A549 (cell line): ENCODE results near the gene CLDN34. TPM values are rescaled to one million over a fixed set of nuclear protein-coding genes. Genes with fewer than 3 reads are reported as not detected.

Experiments used
- ATAC-seq, 2 experiments: fragments of 200-7000 bp in 1 of 2; fragments of >200 bp in 1 of 2; cut with Nextera tagmentation in 1 of 2; cut with Tn5 transposase in 1 of 2; 3 replicates each; pipeline versions ENCODE4 v1.8.0 to v1.9.1; 2018 to 2020; ENCODE audit warnings: mild to moderate bottlenecking in 1 of 2, moderate library complexity in 1 of 2
- CTCF ChIA-PET: fragments of 300-600 bp; sonication (Branson Sonifier 250); formaldehyde crosslinking; extraction: SDS; loops from one replicate; lab custom pipeline; 2021; ENCODE audit warnings: antibody characterized with exemption, inconsistent platforms; lab: Yijun Ruan, JAX
- POLR2A ChIA-PET: fragments of 350-600 bp; formaldehyde crosslinking; extraction: SDS; loops from one replicate; lab custom pipeline; 2021; ENCODE audit warnings: antibody characterized with exemption, inconsistent platforms; lab: Yijun Ruan, JAX
- DNase-seq, 2 experiments: peaks; one replicate each; pipeline versions ENCODE4 v3.0.0 to v3.0.0-alpha.2; 2011 to 2016; ENCODE audit warnings: low read depth in 1 of 2, low spot score in 1 of 2
- FAIRE-seq: peaks from 2 replicates; lab custom pipeline; 2011; peaks lifted over from hg19 to GRCh38; lab: Jason Lieb, UNC
- H3K27ac ChIP-seq, 2 experiments: fragments of >200 bp; sonication (Bioruptor Twin); formaldehyde crosslinking; 3 replicates each; pipeline ENCODE4 v1.5.1; 2016 to 2017
- H3K4me1 ChIP-seq: fragments of >200 bp; sonication (Bioruptor Twin); formaldehyde crosslinking; 3 replicates; pipeline ENCODE4 v1.6.1; 2016
- H3K4me2 ChIP-seq: fragments of >200 bp; sonication (Bioruptor Twin); formaldehyde crosslinking; 3 replicates; pipeline ENCODE4 v1.6.1; 2016
- H3K4me3 ChIP-seq: fragments of >200 bp; sonication (Bioruptor Twin); formaldehyde crosslinking; 3 replicates; pipeline ENCODE4 v1.5.1; 2016
- H3K9me3 ChIP-seq: fragments of >200 bp; sonication (Bioruptor Twin); formaldehyde crosslinking; 3 replicates; pipeline ENCODE4 v1.6.1; 2016
- CBX2 ChIP-seq: fragments of 200-600 bp; sonication (generic); IDR thresholded peaks from 2 replicates; pipeline ENCODE4 v1.6.1; 2016; ENCODE audit warnings: low read depth, mild to moderate bottlenecking, borderline replicate concordance
- CBX8 ChIP-seq: fragments of 200-600 bp; sonication (generic); IDR thresholded peaks from 2 replicates; pipeline ENCODE4 v1.6.1; 2016
- EHMT2 ChIP-seq: fragments of 200-600 bp; sonication (generic); IDR thresholded peaks from 2 replicates; pipeline ENCODE4 v1.6.1; 2016; ENCODE audit warnings: antibody characterized with exemption, low read depth, mild to moderate bottlenecking, moderate library complexity
- EP300 ChIP-seq, 2 experiments: fragments of >200 bp; sonication (Bioruptor Twin); formaldehyde crosslinking; IDR thresholded peaks; 2 replicates in 1 of 2; 3 replicates in 1 of 2; pipeline ENCODE4 v1.6.1; 2016 to 2017
- HEYL ChIP-seq: fragments of 250-450 bp; sonication (Bioruptor Pico); IDR thresholded peaks from 2 replicates; pipeline ENCODE4 v1.8.0; 2021; ENCODE audit warnings: mild to moderate bottlenecking, moderate library complexity
- HOXB5 ChIP-seq: fragments of 250-450 bp; sonication (Bioruptor Pico); IDR thresholded peaks from 2 replicates; pipeline ENCODE4 v1.5.0; 2020; ENCODE audit warnings: mild to moderate bottlenecking, moderate library complexity
- KDM1A ChIP-seq: fragments of 200-600 bp; sonication (generic); IDR thresholded peaks from 2 replicates; pipeline ENCODE4 v1.6.1; 2016; ENCODE audit warnings: low read depth, mild to moderate bottlenecking
- MAFK ChIP-seq: fragments of 450-650 bp; IDR thresholded peaks from 2 replicates; pipeline ENCODE4 v1.6.1; 2014; ENCODE audit not compliant: partially characterized antibody
- NPAS2 ChIP-seq: fragments of 250-450 bp; sonication (Bioruptor Pico); IDR thresholded peaks from 2 replicates; pipeline ENCODE4 v1.8.0; 2022; ENCODE audit warnings: mild to moderate bottlenecking, moderate library complexity, borderline replicate concordance
- RAD21 ChIP-seq, 2 experiments: fragments of >200 bp in 1 of 2; sonication (Bioruptor Twin) in 1 of 2; formaldehyde crosslinking in 1 of 2; IDR thresholded peaks in 1 of 2; conservative IDR thresholded peaks in 1 of 2; 2 replicates in 1 of 2; 3 replicates in 1 of 2; pipeline ENCODE4 v1.6.1; 2012 to 2018; ENCODE audit warnings: inconsistent platforms in 1 of 2
- RARB ChIP-seq: fragments of 250-450 bp; sonication (Bioruptor Pico); IDR thresholded peaks from 2 replicates; pipeline ENCODE4 v1.8.0; 2021; ENCODE audit warnings: mild to moderate bottlenecking, moderate library complexity
- RNF2 ChIP-seq: fragments of 200-600 bp; sonication (generic); IDR thresholded peaks from 2 replicates; pipeline ENCODE4 v1.6.1; 2016; ENCODE audit warnings: low read depth, mild to moderate bottlenecking, antibody characterized with exemption, moderate library complexity, borderline replicate concordance
- SREBF2 ChIP-seq: fragments of 450-650 bp; IDR thresholded peaks from 2 replicates; pipeline ENCODE4 v1.6.1; 2014; ENCODE audit warnings: mild to moderate bottlenecking, moderate library complexity
- TFCP2L1 ChIP-seq: fragments of 250-450 bp; sonication (Bioruptor Pico); IDR thresholded peaks from 2 replicates; pipeline ENCODE4 v1.5.0; 2021; ENCODE audit warnings: mild to moderate bottlenecking
- TP53 ChIP-seq: fragments of 250-450 bp; sonication (Bioruptor Pico); IDR thresholded peaks from 2 replicates; pipeline ENCODE4 v1.5.0; 2021; ENCODE audit warnings: mild to moderate bottlenecking, moderate library complexity
- ZFP36 ChIP-seq: fragments of 450-650 bp; IDR thresholded peaks from 2 replicates; pipeline ENCODE4 v1.6.1; 2014; ENCODE audit warnings: borderline replicate concordance; ENCODE audit not compliant: partially characterized antibody
- ZNF302 ChIP-seq: fragments of 250-450 bp; sonication (Bioruptor Pico); IDR thresholded peaks from 2 replicates; pipeline ENCODE4 v1.9.0; 2021; ENCODE audit warnings: inconsistent platforms, mild to moderate bottlenecking, moderate library complexity
- ZSCAN20 ChIP-seq: fragments of 250-450 bp; sonication (Bioruptor Pico); IDR thresholded peaks from 2 replicates; pipeline ENCODE4 v1.8.0; 2022; ENCODE audit warnings: mild to moderate bottlenecking, moderate library complexity
- WGBS: methylation state at CpG from one replicate; pipeline ENCODE4 v1.1.6; 2017; ENCODE audit errors: missing lambda C conversion rate; 5-methylcytosine and 5-hydroxymethylcytosine counted together
- polyA plus RNA-seq, 4 experiments: library from polyadenylated mRNA; depleted of rRNA in 3 of 4; stranded (reverse); fragments of >200 nt; fragmentation: RNase III in 1 of 4; extraction: RNeasy Plus Mini Kit Qiagen cat#74134 plus additional on column Dnase treatment in 1 of 4; gene quantifications; 2 replicates in 3 of 4; 3 replicates in 1 of 4; pipeline ENCODE4 v1.2.3, GENCODE V29; 2011 to 2017
- TF ChIP-seq, protein P1 (sequence below): fragments of >200 bp; sonication (Bioruptor Twin); formaldehyde crosslinking; IDR thresholded peaks from 2 replicates; pipeline ENCODE4 v1.6.1; 2016
- TF ChIP-seq, protein P2 (sequence below): IDR thresholded peaks from 2 replicates; pipeline ENCODE4 v1.6.1; 2012; ENCODE audit warnings: low read depth, borderline replicate concordance
- TF ChIP-seq, protein P3 (sequence below): IDR thresholded peaks from 2 replicates; pipeline ENCODE4 v1.6.1; 2012
- TF ChIP-seq, protein P4 (sequence below): IDR thresholded peaks from 2 replicates; pipeline ENCODE4 v1.6.1; 2012
- TF ChIP-seq, protein P5 (sequence below): fragments of 150-350 bp; IDR thresholded peaks from 2 replicates; pipeline ENCODE4 v1.6.1; 2014; ENCODE audit warnings: low read depth, mild to moderate bottlenecking, low read length
- TF ChIP-seq, protein P6 (sequence below): fragments of 450-650 bp; IDR thresholded peaks from 2 replicates; pipeline ENCODE4 v1.6.1; 2014; ENCODE audit warnings: antibody characterized with exemption
- TF ChIP-seq, protein P7 (sequence below): fragments of 200-600 bp; sonication (generic); IDR thresholded peaks from 2 replicates; pipeline ENCODE4 v1.6.1; 2016; ENCODE audit warnings: antibody characterized with exemption, mild to moderate bottlenecking, moderate library complexity

Gene CLDN34
- polyA plus RNA-seq, 2 of the 4 experiments (the other 2 are of a cell fraction) = not detected

DNA sequence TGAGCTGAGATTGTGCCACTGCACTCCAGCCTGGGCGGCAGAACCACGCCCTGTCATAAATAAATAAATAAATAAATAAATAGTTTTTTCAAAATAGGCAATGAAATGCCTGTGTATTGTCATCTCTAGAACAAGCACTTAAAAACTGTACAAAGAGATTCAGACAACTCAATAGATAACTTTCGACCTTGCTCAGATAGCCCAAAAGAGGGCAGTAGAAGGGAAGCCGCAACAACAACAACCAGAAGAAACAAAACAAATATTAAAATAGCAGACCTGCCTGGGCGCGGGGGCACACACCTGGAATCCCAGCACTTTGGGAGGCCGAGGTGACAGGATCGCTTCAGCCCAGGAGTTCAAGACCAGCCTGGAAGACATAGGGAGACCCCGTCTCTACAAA lies 9.4 kb upstream of the CLDN34 start:
- TF ChIP-seq RNF2 = no peak
- no peak for TF ChIP-seq ZSCAN20
- TF ChIP-seq RAD21 (conservative IDR thresholded peaks at IDR 0.05 in 1 of 2, IDR thresholded peaks at IDR 0.05 in 1 of 2) = peak in 1 of 2 experiments; percentile 15; a peak in 1 of 5 replicates
- no peak for TF ChIP-seq RARB
- H3K9me3 ChIP-seq = no peaks in the 10 kb centered on the region
- H3K4me3 ChIP-seq = no peak overlapping the region
- 13% methylated on average over 9 of the region's 9 CpGs for WGBS
- FAIRE-seq (no peak), ATAC-seq (no peak; a peak in 1 of 6 replicates), DNase-seq (no peak)
- peak overlapping the region; percentile 28; the same call in 1 of the 3 replicates for H3K4me2 ChIP-seq
- POLR2A ChIA-PET = no interaction called here
- H3K27ac ChIP-seq = no peak overlapping the region
- H3K4me1 ChIP-seq = no peaks in the 10 kb centered on the region
- CTCF ChIA-PET = interaction anchor here (0.7 to 2.2 kb wide), 2 partner anchors 123 to 161 kb away, joined by 3 to 9 read pairs; no protein-coding TSS in a partner anchor

DNA sequence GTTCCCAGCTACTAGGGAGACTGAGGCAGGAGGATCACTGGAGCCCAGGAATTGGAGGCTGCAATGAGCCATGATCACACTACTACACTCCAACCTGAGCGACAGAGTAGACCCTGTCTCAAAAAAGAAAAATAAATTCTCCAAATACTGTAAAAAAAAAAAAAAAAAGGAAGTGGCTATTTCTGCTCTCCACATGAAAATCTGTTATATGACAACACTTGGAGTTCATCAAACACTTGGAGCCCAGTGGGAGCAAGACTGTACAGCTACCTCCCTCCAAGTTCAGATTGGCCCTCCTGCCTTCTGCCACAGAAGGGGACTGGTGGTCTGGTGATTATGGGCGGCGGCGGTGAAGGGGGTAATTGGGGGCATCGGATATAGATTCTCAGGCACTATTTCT lies 9.0 kb upstream of the CLDN34 start:
- Histone ChIP-seq H3K27ac (no peak overlapping the region), H3K4me2 (peak overlapping the region; percentile 28; the same call in 1 of the 3 replicates), H3K4me3 (no peak overlapping the region), H3K9me3 (no peaks in the 10 kb centered on the region), H3K4me1 (no peaks in the 10 kb centered on the region)
- TF ChIP-seq CBX8 (no peak), ZNF302 (no peak), KDM1A (no peak), SREBF2 (no peak), CBX2 (no peak), ZFP36 (no peak), HOXB5 (CRISPR knock-in tag) (no peak), TP53 (CRISPR knock-in tag) (no peak), EHMT2 (no peak), NPAS2 (CRISPR knock-in tag) (no peak)
- TF ChIP-seq, protein P1, sequence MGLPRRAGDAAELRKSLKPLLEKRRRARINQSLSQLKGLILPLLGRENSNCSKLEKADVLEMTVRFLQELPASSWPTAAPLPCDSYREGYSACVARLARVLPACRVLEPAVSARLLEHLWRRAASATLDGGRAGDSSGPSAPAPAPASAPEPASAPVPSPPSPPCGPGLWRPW = no peak
- TF ChIP-seq, protein P2, sequence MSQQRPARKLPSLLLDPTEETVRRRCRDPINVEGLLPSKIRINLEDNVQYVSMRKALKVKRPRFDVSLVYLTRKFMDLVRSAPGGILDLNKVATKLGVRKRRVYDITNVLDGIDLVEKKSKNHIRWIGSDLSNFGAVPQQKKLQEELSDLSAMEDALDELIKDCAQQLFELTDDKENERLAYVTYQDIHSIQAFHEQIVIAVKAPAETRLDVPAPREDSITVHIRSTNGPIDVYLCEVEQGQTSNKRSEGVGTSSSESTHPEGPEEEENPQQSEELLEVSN = no peak
- TF ChIP-seq, protein P3, sequence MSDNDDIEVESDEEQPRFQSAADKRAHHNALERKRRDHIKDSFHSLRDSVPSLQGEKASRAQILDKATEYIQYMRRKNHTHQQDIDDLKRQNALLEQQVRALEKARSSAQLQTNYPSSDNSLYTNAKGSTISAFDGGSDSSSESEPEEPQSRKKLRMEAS = no peak
- TF ChIP-seq, protein P4, sequence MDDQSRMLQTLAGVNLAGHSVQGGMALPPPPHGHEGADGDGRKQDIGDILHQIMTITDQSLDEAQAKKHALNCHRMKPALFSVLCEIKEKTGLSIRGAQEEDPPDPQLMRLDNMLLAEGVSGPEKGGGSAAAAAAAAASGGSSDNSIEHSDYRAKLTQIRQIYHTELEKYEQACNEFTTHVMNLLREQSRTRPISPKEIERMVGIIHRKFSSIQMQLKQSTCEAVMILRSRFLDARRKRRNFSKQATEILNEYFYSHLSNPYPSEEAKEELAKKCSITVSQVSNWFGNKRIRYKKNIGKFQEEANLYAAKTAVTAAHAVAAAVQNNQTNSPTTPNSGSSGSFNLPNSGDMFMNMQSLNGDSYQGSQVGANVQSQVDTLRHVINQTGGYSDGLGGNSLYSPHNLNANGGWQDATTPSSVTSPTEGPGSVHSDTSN = no peak
- TF ChIP-seq, protein P5, sequence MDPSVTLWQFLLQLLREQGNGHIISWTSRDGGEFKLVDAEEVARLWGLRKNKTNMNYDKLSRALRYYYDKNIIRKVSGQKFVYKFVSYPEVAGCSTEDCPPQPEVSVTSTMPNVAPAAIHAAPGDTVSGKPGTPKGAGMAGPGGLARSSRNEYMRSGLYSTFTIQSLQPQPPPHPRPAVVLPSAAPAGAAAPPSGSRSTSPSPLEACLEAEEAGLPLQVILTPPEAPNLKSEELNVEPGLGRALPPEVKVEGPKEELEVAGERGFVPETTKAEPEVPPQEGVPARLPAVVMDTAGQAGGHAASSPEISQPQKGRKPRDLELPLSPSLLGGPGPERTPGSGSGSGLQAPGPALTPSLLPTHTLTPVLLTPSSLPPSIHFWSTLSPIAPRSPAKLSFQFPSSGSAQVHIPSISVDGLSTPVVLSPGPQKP = no peak
- POLR2A ChIA-PET = no interaction called here
- FAIRE-seq (no peak), ATAC-seq (no peak), DNase-seq (no peak)
- 74% methylated on average over 5 of the region's 5 CpGs for WGBS
- CTCF ChIA-PET = interaction anchor here (0.7 to 2.2 kb wide), 2 partner anchors 123 to 161 kb away, joined by 3 to 9 read pairs; no protein-coding TSS in a partner anchor

DNA sequence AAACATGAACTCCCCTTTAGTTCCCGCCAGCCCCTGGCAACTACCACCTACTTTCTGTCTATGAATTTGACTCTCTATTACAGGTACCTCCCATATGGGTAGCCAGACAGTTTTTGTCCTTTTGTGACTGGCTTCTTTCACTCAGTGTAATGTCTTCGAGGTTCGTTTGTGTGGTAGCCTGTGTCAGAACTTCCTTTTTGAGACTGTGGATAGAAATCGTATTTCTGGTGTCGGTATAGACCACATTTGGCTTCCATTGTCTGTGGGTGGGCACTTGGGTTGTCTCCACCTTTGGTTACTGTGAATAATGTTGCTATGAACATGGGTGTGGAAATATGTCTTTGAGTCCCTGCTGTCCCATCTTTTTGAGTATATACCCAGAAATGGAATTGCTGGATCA lies 5.4 kb upstream of the CLDN34 start:
- no peaks in the 10 kb centered on the region for H3K4me1 ChIP-seq
- TF ChIP-seq, protein P6, sequence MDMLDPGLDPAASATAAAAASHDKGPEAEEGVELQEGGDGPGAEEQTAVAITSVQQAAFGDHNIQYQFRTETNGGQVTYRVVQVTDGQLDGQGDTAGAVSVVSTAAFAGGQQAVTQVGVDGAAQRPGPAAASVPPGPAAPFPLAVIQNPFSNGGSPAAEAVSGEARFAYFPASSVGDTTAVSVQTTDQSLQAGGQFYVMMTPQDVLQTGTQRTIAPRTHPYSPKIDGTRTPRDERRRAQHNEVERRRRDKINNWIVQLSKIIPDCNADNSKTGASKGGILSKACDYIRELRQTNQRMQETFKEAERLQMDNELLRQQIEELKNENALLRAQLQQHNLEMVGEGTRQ = no peak
- TF ChIP-seq MAFK (no peak), EP300 (IDR thresholded peaks at IDR 0.05) (no peak), HEYL (no peak), ZSCAN20 (no peak), TFCP2L1 (CRISPR knock-in tag) (no peak)
- TF ChIP-seq, protein P7, sequence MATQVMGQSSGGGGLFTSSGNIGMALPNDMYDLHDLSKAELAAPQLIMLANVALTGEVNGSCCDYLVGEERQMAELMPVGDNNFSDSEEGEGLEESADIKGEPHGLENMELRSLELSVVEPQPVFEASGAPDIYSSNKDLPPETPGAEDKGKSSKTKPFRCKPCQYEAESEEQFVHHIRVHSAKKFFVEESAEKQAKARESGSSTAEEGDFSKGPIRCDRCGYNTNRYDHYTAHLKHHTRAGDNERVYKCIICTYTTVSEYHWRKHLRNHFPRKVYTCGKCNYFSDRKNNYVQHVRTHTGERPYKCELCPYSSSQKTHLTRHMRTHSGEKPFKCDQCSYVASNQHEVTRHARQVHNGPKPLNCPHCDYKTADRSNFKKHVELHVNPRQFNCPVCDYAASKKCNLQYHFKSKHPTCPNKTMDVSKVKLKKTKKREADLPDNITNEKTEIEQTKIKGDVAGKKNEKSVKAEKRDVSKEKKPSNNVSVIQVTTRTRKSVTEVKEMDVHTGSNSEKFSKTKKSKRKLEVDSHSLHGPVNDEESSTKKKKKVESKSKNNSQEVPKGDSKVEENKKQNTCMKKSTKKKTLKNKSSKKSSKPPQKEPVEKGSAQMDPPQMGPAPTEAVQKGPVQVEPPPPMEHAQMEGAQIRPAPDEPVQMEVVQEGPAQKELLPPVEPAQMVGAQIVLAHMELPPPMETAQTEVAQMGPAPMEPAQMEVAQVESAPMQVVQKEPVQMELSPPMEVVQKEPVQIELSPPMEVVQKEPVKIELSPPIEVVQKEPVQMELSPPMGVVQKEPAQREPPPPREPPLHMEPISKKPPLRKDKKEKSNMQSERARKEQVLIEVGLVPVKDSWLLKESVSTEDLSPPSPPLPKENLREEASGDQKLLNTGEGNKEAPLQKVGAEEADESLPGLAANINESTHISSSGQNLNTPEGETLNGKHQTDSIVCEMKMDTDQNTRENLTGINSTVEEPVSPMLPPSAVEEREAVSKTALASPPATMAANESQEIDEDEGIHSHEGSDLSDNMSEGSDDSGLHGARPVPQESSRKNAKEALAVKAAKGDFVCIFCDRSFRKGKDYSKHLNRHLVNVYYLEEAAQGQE = no peak
- 34% methylated on average over 5 of the region's 5 CpGs for WGBS
- POLR2A ChIA-PET = no interaction called here
- no peak overlapping the region for H3K27ac ChIP-seq
- no peaks in the 10 kb centered on the region for H3K9me3 ChIP-seq
- ATAC-seq (no peak), DNase-seq (no peak), FAIRE-seq (no peak)
- CTCF ChIA-PET = interaction anchor here (0.6 kb wide), 1 partner anchor 208 kb away, joined by 4 read pairs; no protein-coding TSS in a partner anchor
- H3K4me2 ChIP-seq = no peak overlapping the region
- H3K4me3 ChIP-seq = no peak overlapping the region
